ENCODE results near the gene CINP.
"Not testable (repeated sequence)": the region's sequence is repeated elsewhere in the genome, so short reads cannot be mapped to it uniquely, and the experiment has no call there.

CINP gene

DNA sequence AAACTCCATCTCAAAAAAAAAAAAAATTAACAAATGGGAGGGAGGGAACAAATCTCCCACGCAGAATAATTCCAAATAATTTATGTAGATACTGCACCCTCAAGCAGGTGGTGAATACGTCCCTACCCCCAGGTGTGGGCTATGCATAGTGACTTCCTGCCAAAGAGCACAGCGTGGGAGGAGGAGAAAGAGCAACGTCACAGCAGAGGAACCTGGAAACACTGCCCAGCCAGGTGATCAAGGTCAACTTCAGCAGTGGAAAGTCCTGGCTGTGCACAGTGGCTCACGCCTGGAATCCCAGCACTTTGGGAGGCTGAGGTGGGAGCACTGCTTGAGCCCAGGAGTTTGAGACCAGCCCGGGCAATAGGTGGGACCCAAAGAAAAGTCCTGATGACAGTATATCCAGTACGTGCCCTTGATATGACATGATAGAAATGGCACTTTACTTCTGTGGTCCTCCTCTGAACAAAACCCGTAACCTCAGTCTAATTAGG is 9.5 kb downstream of the CINP start:
- DNase-seq (ENCODE audit: low spot score), result no peak

- no peak for DNase-seq (ENCODE audit: low spot score)
Measured at GRCh38 chr14:102352213-102352612, 10.5 kb downstream of the CINP start.

GRCh38 chr14:102351593-102351992 is 11.1 kb downstream of the CINP start:
- DNase-seq (ENCODE audit: low spot score), result not testable (repeated sequence)

DNA sequence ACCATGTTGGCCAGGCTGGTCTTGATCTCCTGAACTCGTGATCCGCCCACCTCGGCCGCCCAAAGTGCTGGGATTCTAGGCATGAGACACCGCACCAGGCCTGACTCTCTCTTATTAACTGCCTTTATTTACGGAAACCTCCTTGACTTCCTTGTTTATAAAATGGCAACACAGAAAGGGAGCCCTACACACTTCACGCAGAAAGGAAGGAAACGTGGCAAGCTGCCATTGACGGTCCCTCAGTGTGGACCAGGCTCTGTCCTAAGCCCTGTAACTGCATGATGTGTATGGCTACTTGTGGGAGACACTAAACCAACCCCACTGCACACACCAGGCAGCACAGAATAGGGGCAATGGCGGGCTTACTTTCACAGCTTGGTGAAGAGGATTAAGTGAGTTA is 11.7 kb downstream of the CINP start:
- no peak for DNase-seq (ENCODE audit: low spot score)

GRCh38 chr14:102348376-102348775 is 14.3 kb downstream of the CINP start:
- DNase-seq (ENCODE audit: low spot score), result no peak

DNA sequence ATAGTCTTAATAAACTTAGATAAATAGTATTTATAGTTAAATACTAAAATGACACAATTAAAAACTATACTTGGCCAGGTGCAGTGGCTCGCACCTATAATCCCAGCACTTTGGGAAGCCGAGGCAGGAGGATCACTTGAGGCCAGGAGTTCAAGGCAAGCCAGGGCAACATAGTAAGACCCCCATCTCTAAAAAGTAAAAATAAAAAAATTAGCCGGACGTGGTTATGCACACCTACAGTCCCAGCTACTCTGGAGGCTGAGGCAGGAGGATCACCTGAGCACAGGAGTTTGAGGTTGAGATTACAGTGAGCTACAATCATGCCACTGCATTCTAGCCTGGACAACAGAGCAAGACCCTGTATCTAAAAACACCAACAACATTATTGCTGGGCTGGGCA is 16.0 kb downstream of the CINP start:
- DNase-seq (ENCODE audit: low spot score), result no peak

GRCh38 chr14:102345232-102345631 is 17.5 kb downstream of the CINP start:
- no peak for DNase-seq (ENCODE audit: low spot score)

GRCh38 chr14:102344485-102344884 is 18.2 kb downstream of the CINP start:
- no peak for DNase-seq (ENCODE audit: low spot score)

DNA sequence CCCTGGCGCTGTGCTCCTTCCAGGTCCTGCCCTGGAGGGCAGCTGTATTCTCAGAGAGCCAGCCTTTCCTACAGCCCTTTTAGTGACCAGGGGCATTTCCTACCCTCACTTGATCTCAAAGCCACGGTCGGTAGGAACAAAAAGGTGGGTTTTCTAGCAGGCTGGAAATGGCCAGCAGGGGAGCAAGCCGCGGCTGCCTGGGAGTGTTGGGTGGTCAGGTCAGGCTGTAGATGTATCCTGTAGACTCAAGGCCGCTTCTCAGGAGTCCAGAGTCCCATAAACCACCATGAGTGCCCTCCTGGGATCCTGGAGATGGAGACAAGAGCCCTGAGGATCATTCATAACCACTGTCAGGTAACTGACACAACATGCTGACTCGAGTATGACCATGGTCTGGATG is 18.6 kb downstream of the CINP start:
- no peak for DNase-seq (ENCODE audit: low spot score)

- DNase-seq (ENCODE audit: low spot score), result no peak
Measured at GRCh38 chr14:102342238-102342637, 20.5 kb downstream of the CINP start.

DNA sequence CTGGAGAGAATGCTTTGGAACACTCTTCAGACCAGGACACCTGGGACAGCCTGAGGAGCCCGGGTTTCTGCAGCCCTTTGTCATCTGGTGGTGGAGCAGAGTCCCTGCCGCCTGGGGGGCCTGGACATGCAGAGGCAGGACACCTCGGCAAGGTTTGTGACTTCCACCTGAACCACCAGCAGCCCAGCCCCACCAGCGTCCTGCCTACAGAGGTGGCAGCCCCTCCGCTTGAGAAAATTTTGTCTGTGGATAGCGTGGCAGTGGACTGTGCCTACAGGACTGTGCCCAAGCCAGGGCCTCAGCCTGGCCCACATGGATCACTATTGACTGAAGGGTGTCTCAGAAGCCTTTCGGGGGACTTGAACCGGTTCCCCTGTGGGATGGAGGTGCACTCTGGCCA is 21.1 kb downstream of the CINP start:
- no peak for DNase-seq (ENCODE audit: low spot score)

- DNase-seq (ENCODE audit: low spot score), result no peak
Measured at GRCh38 chr14:102338724-102339123, 24.0 kb downstream of the CINP start.

- DNase-seq (ENCODE audit: low spot score), result no peak
Measured at GRCh38 chr14:102335163-102335562, 27.5 kb downstream of the CINP start.

- no peak for DNase-seq (ENCODE audit: low spot score)
Measured at GRCh38 chr14:102333795-102334705, 28.6 kb downstream of the CINP start.

DNA sequence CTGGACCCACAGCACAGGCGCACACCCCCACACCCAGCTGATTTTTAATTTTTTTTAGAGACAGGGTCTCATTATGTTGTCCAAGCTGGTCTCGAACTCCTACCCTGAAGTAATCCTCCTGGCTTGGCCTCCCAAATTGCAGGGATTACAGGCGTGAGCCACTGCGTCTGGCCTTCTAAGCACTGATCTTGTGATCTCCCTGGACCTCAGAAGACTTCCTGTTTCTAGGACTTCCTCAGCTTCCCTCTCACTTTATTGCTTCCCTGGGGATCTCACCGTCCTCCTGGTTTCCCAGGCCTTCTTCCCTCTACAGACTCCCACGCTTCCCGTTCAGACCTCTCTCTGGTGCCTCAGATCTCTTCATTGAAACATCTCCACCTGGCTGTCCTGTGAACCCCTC is 29.3 kb downstream of the CINP start:
- no peak for DNase-seq (ENCODE audit: low spot score)

- DNase-seq (ENCODE audit: low spot score), result no peak
Measured at GRCh38 chr14:102330806-102331205, 31.9 kb downstream of the CINP start.

- DNase-seq (ENCODE audit: low spot score), result not testable (repeated sequence)
Measured at GRCh38 chr14:102329381-102329780, 33.3 kb downstream of the CINP start.

GRCh38 chr14:102326583-102326982 is 36.1 kb downstream of the CINP start:
- no peak for DNase-seq (ENCODE audit: low spot score)

DNA sequence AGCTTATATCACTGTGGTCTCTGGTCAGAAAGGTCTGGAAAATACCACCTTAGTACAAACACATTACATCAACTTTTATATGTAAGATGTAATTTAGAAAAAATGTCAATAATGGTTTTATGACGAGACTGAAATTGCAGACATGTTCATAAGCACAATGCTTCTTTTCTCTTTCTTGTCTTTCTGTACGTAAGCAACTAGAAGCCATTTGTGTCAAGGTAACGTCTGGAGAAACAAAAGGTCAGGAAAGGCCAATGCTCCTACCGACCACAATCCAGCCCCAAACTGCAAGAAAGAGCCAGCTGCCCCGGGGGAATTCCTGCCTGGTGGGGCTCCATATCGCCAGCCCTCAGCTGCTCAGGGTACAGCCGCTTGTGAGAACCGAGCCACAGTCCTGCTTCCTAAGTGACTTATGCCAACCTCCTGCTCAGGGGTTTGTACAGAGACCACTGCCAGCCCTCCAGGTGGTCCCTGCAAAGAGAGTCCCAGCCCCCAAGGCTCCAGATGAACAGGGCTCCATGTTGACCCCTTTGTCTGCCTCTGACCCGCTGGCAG is 36.8 kb downstream of the CINP start:
- DNase-seq (ENCODE audit: low spot score), result no peak

GRCh38 chr14:102323102-102323501 is 39.6 kb downstream of the CINP start:
- peak; percentile 86 for DNase-seq (ENCODE audit: low spot score)

DNA sequence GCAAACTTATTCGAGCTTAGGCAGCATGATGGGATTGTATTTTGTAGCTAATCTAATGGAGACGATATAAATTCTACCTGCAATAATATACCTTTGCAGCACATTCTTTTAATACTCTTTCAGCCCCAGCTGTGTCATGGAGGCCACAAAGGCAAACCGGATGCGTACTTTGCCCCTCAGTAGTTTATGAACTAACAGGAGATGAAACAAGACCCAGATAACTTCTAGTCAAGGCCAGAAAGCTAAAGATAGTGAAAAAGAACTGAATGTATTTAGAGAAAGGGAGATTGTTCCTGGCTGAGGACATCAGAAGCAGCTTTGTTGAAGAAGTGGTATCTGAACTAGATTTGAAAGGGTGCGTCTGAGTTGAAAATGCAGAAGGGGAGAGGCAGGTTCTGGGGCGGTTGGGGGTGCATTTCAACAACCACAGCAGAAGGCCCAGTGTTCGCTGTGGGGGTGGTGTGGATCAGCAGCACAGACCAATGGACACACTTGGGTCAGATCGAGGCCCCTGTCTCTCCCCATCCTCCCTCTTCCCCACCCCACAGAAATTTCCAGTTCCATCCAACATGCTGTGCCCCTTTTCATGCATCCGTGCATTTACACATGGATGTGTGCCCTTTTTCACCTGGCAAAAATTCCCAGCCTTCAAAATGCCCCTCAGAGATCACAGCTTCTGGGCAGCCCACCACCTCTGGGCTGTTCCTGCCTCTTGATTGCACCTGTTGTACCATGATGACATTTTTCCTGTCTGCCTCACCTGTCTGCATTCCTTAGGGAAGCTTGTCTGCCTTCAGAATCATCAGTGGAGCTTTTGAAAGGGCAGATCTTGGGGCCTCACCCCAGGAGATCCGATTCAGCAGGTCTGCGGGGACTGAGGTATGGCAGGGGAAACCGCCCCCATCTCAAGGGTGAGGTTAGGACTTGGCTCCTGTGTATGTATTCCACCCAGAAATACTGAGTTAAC is 41.0 kb downstream of the CINP start:
- DNase-seq (ENCODE audit: low spot score), result no peak

Measured in RKO (cell line).